Activated CD4-positive, alpha-beta T cell treated with anti-CD3 and anti-CD28 coated beads for 36 hours (primary cell): ENCODE measurements around the gene CLEC6A. TPM values are rescaled to one million over a fixed set of nuclear protein-coding genes. Genes with fewer than 3 reads are reported as not detected.
A peak's percentile ranks its signal among the peaks of the same experiment; 100 is the strongest.
"Not testable (repeated sequence)": the region's sequence is repeated elsewhere in the genome, so short reads cannot be mapped to it uniquely, and the experiment has no call there.

Source experiments
- ATAC-seq: fragments of 200-7000 bp; cut with Tn5 transposase; one replicate; pipeline ENCODE4 v1.10.0; 2021; ENCODE audit warnings: mild to moderate bottlenecking, moderate library complexity
- CTCF ChIA-PET: fragments of 350-600 bp; sonication (Branson Sonifier 250); formaldehyde crosslinking; loops from one replicate; lab custom pipeline; 2021; ENCODE audit warnings: antibody characterized with exemption; lab: Charles Lee
- POLR2A ChIA-PET: fragments of 350-600 bp; sonication (Branson Sonifier 250); formaldehyde crosslinking; loops from one replicate; lab custom pipeline; 2021; ENCODE audit warnings: antibody characterized with exemption, inconsistent platforms; lab: Charles Lee
- DNase-seq: peaks from one replicate; pipeline ENCODE4 v3.0.0-alpha.2; 2020
- H3K27ac Mint-ChIP-seq: one replicate; pipeline ENCODE4 v1.8.0; 2021; ENCODE audit warnings: mixed read lengths
- H3K27me3 Mint-ChIP-seq: one replicate; pipeline ENCODE4 v1.8.0; 2021; ENCODE audit warnings: mixed read lengths
- H3K36me3 Mint-ChIP-seq: one replicate; pipeline ENCODE4 v1.8.0; 2021; ENCODE audit warnings: low read depth, mixed read lengths
- H3K4me1 Mint-ChIP-seq: one replicate; pipeline ENCODE4 v1.8.0; 2021; ENCODE audit warnings: mixed read lengths
- H3K4me3 Mint-ChIP-seq: one replicate; pipeline ENCODE4 v1.8.0; 2021; ENCODE audit warnings: mild to moderate bottlenecking, moderate library complexity, mixed read lengths
- H3K9me3 Mint-ChIP-seq: one replicate; pipeline ENCODE4 v1.8.0; 2021; ENCODE audit warnings: low read depth, mixed read lengths
- intact Hi-C, 2 experiments: fragments of 100-400 bp; cut with DNase I in 1 of 2; cut with micrococcal nuclease in 1 of 2; formaldehyde crosslinking; loops; one replicate each; pipeline versions ENCODE4 v1.14.2 to v1.15.1; 2022 to 2024; cut with DNase I, micrococcal nuclease
- total RNA-seq, 2 experiments: library from RNA; stranded (reverse); gene quantifications; one replicate each; pipeline ENCODE4 v1.2.3, GENCODE V29; 2021

CLEC6A gene
- total RNA-seq, 2 experiments from 2014 or later, result not detected

DNA sequence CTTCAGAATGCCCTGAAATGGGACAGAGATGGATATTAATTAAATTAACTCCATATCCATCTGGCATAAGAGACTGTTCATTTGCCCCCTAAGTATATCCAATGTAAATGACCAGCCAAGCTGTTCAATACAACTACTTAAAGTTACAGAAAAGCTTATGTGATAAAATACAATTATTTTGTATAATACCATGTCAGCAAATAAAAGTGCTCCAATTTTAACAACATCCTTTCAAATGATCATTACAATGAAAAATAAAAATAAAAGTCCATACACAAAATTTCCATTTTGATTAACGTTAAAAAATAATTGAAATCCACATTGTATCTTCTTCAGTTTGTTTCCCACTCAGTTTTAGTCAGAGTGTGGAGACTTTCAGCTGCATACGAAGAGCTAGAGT lies 5.7 kb downstream of the CLEC6A start:
- POLR2A ChIA-PET, result no interaction called here
- peaks cover 5% of the 10 kb centered on the region for H3K27me3 Mint-ChIP-seq

DNA sequence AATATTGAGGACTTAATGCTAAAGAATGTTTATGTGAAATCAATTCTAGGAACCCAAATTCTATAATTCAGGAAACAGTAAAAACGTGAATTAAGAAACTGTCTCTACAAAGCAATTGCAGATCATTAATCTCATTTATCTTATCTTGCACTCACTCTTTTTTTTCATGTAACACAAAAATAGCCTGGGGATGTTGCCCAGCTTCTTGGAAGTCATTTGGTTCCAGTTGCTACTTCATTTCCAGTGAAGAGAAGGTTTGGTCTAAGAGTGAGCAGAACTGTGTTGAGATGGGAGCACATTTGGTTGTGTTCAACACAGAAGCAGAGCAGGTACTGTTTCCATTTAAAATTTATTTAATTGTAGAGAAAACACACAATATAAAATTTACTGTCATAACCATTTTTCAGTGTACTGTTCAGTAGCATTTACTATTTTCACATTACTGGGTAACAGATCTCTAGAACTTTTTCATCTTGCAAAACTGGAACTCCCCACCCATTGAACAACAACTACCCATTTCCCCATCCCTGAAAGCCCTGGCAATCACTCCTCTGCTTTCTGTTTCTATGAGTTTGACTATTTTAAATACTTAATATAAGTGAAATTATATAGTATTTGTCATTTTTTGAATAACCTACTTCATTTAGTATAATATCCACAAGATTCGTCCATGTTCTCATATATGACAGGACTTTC lies 9.7 kb downstream of the CLEC6A start:
- POLR2A ChIA-PET, result no interaction called here
- no peak overlapping the region for H3K4me3 Mint-ChIP-seq
- H3K9me3 Mint-ChIP-seq, result peaks cover 5% of the 10 kb centered on the region
- intact Hi-C loops, result no loop called here
- CTCF ChIA-PET, result no interaction called here
- no peaks in the 10 kb centered on the region for H3K4me1 Mint-ChIP-seq
- no peak overlapping the region for H3K27ac Mint-ChIP-seq
- H3K36me3 Mint-ChIP-seq, result no peaks in the 10 kb centered on the region
- H3K27me3 Mint-ChIP-seq, result peaks cover 7% of the 10 kb centered on the region
- ATAC-seq, result no peak
- DNase-seq, result no peak

More for the DNA sequence above, 5.7 kb downstream of the CLEC6A start:
- H3K27ac Mint-ChIP-seq, result no peak overlapping the region
- H3K4me3 Mint-ChIP-seq, result no peak overlapping the region
- no peaks in the 10 kb centered on the region for H3K4me1 Mint-ChIP-seq
- no peak for ATAC-seq
- intact Hi-C loops, result no loop called here
- H3K9me3 Mint-ChIP-seq, result no peaks in the 10 kb centered on the region
- CTCF ChIA-PET, result interaction anchor here (0.6 kb wide), 1 partner anchor 31 kb away, joined by 3 read pairs; no protein-coding TSS in a partner anchor
- H3K36me3 Mint-ChIP-seq, result no peaks in the 10 kb centered on the region
- DNase-seq, result no peak

GRCh38 chr12:8466241-8466640 lies 10.5 kb downstream of the CLEC6A start:
- no peak for ATAC-seq
- Mint-ChIP-seq H3K4me3 (no peak overlapping the region), H3K36me3 (no peaks in the 10 kb centered on the region), H3K27ac (no peak overlapping the region), H3K4me1 (no peaks in the 10 kb centered on the region), H3K27me3 (peaks cover 9% of the 10 kb centered on the region), H3K9me3 (peaks cover 5% of the 10 kb centered on the region)
- no peak for DNase-seq
- CTCF ChIA-PET, result no interaction called here
- POLR2A ChIA-PET, result no interaction called here
- intact Hi-C loops, result no loop called here

DNA sequence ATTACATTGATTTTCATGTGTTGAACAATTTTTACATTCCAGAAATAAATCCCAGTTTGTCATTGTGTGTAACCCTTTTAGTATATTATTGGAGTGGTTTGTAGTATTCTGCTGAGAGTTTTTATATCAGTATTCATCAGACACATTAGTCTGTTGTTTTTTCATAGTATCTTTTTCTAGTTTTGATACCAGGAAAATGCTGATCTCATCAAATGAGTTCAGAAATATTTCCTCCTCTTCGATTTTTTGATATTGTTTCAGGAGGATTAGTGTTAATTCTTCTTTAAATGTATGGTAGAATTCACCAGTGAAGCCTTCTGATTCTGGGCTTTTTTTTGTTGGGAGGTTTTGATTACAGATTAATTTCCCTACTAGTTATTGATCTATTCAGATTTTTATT lies 15.3 kb downstream of the CLEC6A start:
- H3K27me3 Mint-ChIP-seq, result peaks cover 14% of the 10 kb centered on the region
- H3K27ac Mint-ChIP-seq, result no peak overlapping the region
- no peaks in the 10 kb centered on the region for H3K4me1 Mint-ChIP-seq
- DNase-seq, result no peak
- CTCF ChIA-PET, result no interaction called here
- no peak for ATAC-seq
- no peak overlapping the region for H3K4me3 Mint-ChIP-seq
- H3K9me3 Mint-ChIP-seq, result peaks cover 5% of the 10 kb centered on the region
- no peaks in the 10 kb centered on the region for H3K36me3 Mint-ChIP-seq
- POLR2A ChIA-PET, result no interaction called here
- intact Hi-C loops, result no loop called here

GRCh38 chr12:8475508-8476203 lies 19.9 kb downstream of the CLEC6A start:
- Mint-ChIP-seq H3K27me3 (peaks cover 7% of the 10 kb centered on the region), H3K9me3 (no peaks in the 10 kb centered on the region), H3K4me3 (no peak overlapping the region), H3K36me3 (no peaks in the 10 kb centered on the region), H3K27ac (no peak overlapping the region), H3K4me1 (no peaks in the 10 kb centered on the region)
- DNase-seq (no peak), ATAC-seq (no peak)
- ChIA-PET POLR2A (no interaction called here), CTCF (no interaction called here)
- intact Hi-C loops, result no loop called here

DNA sequence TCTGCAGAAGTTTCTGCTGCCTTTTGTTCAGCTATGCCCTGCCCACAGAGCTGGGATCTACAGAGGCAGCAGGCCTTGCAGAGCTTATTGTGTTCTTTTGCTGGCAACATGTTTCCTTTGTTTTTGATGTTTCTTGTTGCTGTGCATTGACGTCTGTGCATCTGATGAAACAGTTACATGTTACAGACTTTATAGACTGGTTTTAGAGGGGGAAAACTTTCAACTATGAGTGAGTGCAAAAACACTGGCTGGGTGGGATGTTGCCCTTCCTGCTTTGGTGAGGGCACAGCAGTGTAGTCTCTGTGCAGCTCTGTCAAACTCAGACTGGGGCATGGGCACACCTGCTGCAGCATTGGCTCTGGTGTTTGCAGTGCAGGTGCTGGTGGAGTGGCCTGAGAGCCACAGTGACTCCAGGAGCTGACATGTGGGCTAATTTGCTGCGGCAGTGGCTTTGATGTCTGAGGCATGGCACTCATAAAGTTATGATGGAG lies 26.9 kb downstream of the CLEC6A start:
- Mint-ChIP-seq H3K36me3 (no peaks in the 10 kb centered on the region), H3K4me1 (peaks cover 8% of the 10 kb centered on the region), H3K27me3 (peaks cover 7% of the 10 kb centered on the region), H3K9me3 (no peaks in the 10 kb centered on the region), H3K4me3 (no peak overlapping the region), H3K27ac (no peak overlapping the region)
- POLR2A ChIA-PET, result no interaction called here
- ATAC-seq (no peak), DNase-seq (no peak)
- CTCF ChIA-PET, result interaction anchor here (0.7 kb wide), 1 partner anchor 97 kb away, joined by 3 read pairs; no protein-coding TSS in a partner anchor
- intact Hi-C loops, result no loop called here

DNA sequence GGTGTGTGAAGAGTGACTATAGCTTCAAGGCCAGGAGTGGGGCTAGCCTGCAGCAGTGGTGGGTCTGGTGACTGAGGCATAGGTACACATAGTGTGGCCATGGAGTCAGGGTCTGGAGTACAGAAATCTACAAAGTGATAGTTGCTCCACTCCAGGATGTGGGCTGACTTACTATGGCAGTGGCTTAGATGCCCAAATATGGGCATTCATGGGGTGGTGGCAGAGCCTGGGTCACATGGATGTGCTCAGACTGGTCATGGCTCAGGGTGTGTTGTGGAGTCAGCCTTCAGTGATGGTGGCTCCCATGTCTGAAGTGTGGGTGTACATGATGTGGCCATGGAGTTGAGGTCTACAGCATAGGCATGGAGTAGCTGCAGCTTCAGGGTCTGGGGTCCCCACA lies 27.3 kb downstream of the CLEC6A start:
- Mint-ChIP-seq H3K27ac (no peak overlapping the region), H3K36me3 (no peaks in the 10 kb centered on the region), H3K4me1 (peaks cover 8% of the 10 kb centered on the region), H3K27me3 (peaks cover 7% of the 10 kb centered on the region), H3K4me3 (no peak overlapping the region), H3K9me3 (no peaks in the 10 kb centered on the region)
- intact Hi-C loops, result no loop called here
- ChIA-PET POLR2A (no interaction called here), CTCF (interaction anchor here (0.7 kb wide), 1 partner anchor 98 kb away, joined by 3 read pairs; no protein-coding TSS in a partner anchor)
- peak; percentile 26 for DNase-seq
- peak; percentile 85 for ATAC-seq

GRCh38 chr12:8491646-8492530 lies 36.1 kb downstream of the CLEC6A start:
- Mint-ChIP-seq H3K4me3 (no peak overlapping the region), H3K27ac (no peak overlapping the region), H3K36me3 (no peaks in the 10 kb centered on the region), H3K27me3 (peaks cover 9% of the 10 kb centered on the region), H3K9me3 (no peaks in the 10 kb centered on the region), H3K4me1 (peaks cover 24% of the 10 kb centered on the region)
- intact Hi-C loops, result loop anchor here in 1 of 2 experiments (2.0 to 5.0 kb wide), 2 partner anchors 545 to 753 kb away; no protein-coding TSS in a partner anchor
- CTCF ChIA-PET, result interaction anchor here (0.7 to 2.0 kb wide), 3 partner anchors 31 to 153 kb away, joined by 3 to 6 read pairs (median 3); no protein-coding TSS in a partner anchor
- ATAC-seq (no peak), DNase-seq (no peak)
- POLR2A ChIA-PET, result interaction anchor here (0.5 to 0.7 kb wide), 2 partner anchors 572 to 1644 kb away, joined by 3 read pairs; no protein-coding TSS in a partner anchor

DNA sequence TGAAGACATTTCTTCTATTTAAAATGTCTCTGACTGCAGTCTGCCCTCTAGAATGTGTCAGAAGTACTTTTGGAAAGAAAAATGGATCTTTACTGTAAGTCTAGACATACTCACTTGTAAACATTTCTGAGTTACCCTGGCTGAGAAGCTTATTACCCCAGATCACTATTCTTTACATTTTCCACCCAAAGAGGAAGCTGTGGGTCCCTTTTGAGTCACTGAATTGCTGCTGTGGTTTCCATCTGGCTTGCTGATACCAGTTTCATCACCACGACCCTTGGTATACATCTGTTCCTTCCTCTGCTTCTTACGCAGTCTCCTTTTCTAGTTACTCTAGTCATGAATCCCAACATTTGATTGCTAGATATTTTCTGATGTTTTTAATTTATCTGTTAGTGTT lies 37.3 kb downstream of the CLEC6A start:
- CTCF ChIA-PET, result interaction anchor here (2.0 kb wide), 1 partner anchor 51 kb away, joined by 6 read pairs; no protein-coding TSS in a partner anchor
- POLR2A ChIA-PET, result interaction anchor here (0.7 kb wide), 1 partner anchor 15 kb away, joined by 4 read pairs; no protein-coding TSS in a partner anchor

GRCh38 chr12:8495671-8496070 lies 39.9 kb downstream of the CLEC6A start:
- DNase-seq, H3K36me3 Mint-ChIP-seq, POLR2A ChIA-PET, intact Hi-C loops, H3K27ac Mint-ChIP-seq, H3K9me3 Mint-ChIP-seq, ATAC-seq, H3K4me3 Mint-ChIP-seq: not testable (repeated sequence)
- Mint-ChIP-seq H3K27me3 (peaks cover 20% of the 10 kb centered on the region), H3K4me1 (peaks cover 24% of the 10 kb centered on the region)
- CTCF ChIA-PET, result interaction anchor here (1.5 kb wide), 1 partner anchor 49 kb away, joined by 4 read pairs; no protein-coding TSS in a partner anchor

More for the DNA sequence above, 37.3 kb downstream of the CLEC6A start:
- ATAC-seq (peak; percentile 93), DNase-seq (peak; percentile 71)
- Mint-ChIP-seq H3K36me3 (no peaks in the 10 kb centered on the region), H3K27ac (peak overlapping the region; percentile 51), H3K9me3 (no peaks in the 10 kb centered on the region), H3K4me3 (no peak overlapping the region), H3K4me1 (peaks cover 24% of the 10 kb centered on the region), H3K27me3 (peaks cover 13% of the 10 kb centered on the region)
- intact Hi-C loops, result loop anchor here (1.0 to 5.0 kb wide), 4 partner anchors 152 to 752 kb away; no protein-coding TSS in a partner anchor
